Ovary (tissue), 3 donors: ENCODE data around the gene GTF2F1.

Source experiments
- POLR2A ChIP-seq: fragments of 450-650 bp; IDR thresholded peaks from one replicate; pipeline ENCODE4 v1.6.1; 2017; ENCODE audit warnings: antibody characterized with exemption, mild to moderate bottlenecking, moderate library complexity
- TF ChIP-seq, protein P1 (sequence below), 3 donors: fragments of 450-650 bp in 2 of 3; fragments of 200-600 bp in 1 of 3; IDR thresholded peaks; one replicate each; pipeline versions ENCODE4 v1.5.1 to v1.8.0; 2016 to 2022; ENCODE audit warnings: antibody characterized with exemption in 3 of 3, mild to moderate bottlenecking in 1 of 3
- donor health status: DM: no; HTN: no; CAD: no.

DNA sequence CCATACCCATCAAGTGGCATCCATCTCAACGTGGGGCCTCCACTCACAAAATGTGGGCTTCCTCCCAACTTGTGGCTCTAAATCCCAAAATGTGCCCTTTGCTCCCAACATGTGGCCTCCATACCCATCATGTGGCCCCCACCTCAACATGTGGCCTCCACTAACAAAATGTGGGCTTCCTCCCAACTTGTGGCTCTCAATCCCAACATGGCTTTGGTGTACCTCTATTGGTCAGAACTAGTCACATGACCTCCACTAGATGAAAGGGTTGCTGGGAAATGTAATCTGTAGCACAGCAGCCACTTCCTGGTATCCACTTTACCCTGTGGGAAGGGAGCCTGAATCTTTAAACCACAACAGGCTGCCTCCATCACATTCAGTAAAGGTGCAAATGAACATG lies 49.5 kb downstream of the GTF2F1 start:
- TF ChIP-seq, protein P1, sequence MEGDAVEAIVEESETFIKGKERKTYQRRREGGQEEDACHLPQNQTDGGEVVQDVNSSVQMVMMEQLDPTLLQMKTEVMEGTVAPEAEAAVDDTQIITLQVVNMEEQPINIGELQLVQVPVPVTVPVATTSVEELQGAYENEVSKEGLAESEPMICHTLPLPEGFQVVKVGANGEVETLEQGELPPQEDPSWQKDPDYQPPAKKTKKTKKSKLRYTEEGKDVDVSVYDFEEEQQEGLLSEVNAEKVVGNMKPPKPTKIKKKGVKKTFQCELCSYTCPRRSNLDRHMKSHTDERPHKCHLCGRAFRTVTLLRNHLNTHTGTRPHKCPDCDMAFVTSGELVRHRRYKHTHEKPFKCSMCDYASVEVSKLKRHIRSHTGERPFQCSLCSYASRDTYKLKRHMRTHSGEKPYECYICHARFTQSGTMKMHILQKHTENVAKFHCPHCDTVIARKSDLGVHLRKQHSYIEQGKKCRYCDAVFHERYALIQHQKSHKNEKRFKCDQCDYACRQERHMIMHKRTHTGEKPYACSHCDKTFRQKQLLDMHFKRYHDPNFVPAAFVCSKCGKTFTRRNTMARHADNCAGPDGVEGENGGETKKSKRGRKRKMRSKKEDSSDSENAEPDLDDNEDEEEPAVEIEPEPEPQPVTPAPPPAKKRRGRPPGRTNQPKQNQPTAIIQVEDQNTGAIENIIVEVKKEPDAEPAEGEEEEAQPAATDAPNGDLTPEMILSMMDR (IDR thresholded peaks at IDR 0.05): no peak
- no peak for TF ChIP-seq POLR2A
